Stimulated activated CD8-positive, alpha-beta memory T cell treated with anti-CD3 and anti-CD28 coated beads, Interleukin-7, amount 100 ng/mL, for 24 hours (primary cell): ENCODE measurements around the gene PSG5.
"Not testable (repeated sequence)": the region's sequence is repeated elsewhere in the genome, so short reads cannot be mapped to it uniquely, and the experiment has no call there.

Experiments used
- DNase-seq: peaks from one replicate; pipeline ENCODE4 v3.0.0-alpha.2; 2020; ENCODE audit warnings: low read depth

PSG5 gene

DNA sequence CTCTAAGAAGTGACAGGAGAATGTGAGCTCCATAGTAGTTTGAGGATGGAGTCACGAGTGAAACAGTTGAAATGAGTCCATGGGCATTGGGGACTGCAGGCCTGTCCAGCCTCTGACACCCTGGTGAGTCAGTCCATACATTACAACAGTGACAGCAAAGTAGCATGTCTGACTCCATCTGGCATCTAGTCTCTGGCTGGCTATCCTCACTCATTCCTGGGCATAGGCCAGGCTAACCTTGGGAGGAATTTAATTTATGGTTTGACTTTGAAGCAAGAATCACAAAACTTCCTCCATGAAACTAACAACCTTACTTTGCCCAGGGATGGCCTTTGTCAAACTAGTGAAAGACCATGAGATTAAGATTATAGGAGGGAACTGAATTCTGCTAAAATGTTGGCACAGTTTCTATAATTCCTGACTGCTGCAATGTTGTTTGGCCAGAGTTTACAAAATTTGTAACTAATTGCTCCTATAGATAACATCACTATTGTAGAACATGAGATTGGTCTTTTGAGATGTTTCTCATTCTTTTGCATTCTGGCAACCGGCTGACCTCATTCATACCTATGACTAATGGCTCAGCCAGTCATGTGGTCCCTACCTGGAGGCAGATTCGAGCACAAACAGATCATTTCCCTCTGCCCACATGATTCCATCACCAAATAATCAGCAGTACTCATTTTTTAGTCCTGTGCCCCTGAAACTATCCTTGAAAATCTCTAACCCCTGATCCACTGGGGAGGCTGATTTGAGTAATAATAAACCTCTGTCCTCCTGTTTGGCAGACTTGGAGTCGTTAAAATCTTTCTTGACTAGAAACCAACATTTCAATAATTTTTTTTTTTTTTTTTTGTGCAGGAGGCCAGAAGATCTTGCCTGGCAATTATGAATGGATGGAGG, 4.2 kb downstream of the PSG5 start:
- not testable (repeated sequence) for DNase-seq

GRCh38 chr19:43179569-43180147, 6.7 kb downstream of the PSG5 start:
- DNase-seq: not testable (repeated sequence)

DNA sequence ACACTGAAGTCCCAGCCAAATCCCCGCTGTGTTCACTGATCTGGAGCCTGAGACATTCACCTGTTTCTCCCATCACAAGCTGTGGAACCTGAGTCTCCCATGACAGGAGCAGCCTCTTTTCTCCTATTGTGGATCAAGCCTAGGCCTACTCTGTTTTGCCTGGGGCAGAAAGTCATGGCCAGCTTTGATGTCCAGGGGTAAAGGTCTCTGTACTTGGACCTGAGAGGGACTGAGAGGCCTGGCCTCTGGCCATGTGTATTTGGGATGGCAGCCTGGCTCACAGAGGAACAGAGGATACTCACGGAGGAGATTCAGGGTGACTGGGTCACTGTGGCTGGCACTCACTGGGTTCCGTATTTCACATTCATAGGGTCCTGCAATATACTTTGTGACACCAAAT, 7.8 kb downstream of the PSG5 start:
- not testable (repeated sequence) for DNase-seq

- DNase-seq: not testable (repeated sequence)
Measured at GRCh38 chr19:43165906-43166305, 20.4 kb downstream of the PSG5 start.

- DNase-seq: not testable (repeated sequence)
Measured at GRCh38 chr19:43163135-43163534, 23.2 kb downstream of the PSG5 start.

DNA sequence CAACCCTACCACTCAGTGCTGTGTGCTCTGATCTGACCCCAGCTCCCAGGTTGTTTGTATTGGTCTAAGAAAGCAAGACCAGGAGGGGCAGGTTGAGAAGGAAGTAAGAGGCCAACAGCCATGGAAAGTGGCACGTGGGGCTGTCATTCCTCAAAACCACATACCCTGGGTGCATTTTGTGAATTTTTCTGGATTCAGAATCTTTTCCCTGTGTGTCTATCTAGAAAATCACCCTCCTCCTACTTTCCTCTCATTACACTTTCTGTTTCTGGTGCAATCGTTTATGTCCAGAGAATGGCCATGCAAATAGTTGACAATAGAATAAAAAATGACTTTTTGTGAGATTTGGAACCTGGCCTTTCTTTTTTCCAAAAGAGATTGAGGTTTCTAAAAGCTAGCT, 24.1 kb downstream of the PSG5 start:
- not testable (repeated sequence) for DNase-seq

GRCh38 chr19:43152214-43152613, 34.1 kb downstream of the PSG5 start:
- no peak for DNase-seq

- not testable (repeated sequence) for DNase-seq
Measured at GRCh38 chr19:43149788-43150187, 36.5 kb downstream of the PSG5 start.

- DNase-seq: no peak
Measured at GRCh38 chr19:43148233-43148632, 38.1 kb downstream of the PSG5 start.

DNA sequence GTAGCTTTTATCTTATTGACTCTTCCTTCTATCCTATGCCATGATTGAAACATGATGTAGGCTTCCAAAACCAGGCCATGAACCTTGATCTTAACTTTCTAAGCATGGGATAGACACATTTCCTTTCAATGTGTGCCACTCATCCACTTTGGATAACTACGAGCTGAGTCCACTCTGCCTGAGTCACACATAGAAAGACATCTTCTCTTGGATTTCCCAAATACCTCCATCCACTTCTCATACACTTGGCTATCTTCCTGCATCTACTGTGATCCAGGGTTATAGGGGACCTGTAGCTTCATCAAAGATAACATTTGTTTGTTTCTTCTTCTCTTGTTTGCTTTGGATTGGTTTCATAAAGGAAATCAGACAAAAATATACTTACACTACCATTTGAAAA, 44.6 kb downstream of the PSG5 start:
- DNase-seq: not testable (repeated sequence)

DNA sequence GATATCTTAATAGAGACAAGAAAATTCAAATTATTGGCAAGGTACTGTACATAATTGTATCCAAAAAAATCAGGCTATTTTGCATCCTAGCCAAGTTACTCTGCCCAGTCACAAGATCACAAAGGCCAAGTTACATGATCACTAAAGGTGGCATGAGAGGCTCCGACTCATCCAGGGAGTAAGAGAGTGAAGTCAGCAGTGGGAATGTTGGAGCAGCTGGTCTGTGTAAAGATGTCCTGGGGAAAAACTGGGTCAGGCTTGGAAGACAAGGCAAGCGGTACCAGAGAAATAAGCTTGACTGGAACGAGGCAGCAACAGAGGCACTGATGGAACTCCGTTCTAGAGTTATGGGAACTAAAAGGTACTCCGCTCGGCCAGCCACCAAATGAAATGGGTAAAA, 53.6 kb downstream of the PSG5 start:
- DNase-seq: no peak

- DNase-seq: not testable (repeated sequence)
Measured at GRCh38 chr19:43131281-43131842, 55.0 kb downstream of the PSG5 start.

GRCh38 chr19:43129197-43129596, 57.1 kb downstream of the PSG5 start:
- not testable (repeated sequence) for DNase-seq

DNA sequence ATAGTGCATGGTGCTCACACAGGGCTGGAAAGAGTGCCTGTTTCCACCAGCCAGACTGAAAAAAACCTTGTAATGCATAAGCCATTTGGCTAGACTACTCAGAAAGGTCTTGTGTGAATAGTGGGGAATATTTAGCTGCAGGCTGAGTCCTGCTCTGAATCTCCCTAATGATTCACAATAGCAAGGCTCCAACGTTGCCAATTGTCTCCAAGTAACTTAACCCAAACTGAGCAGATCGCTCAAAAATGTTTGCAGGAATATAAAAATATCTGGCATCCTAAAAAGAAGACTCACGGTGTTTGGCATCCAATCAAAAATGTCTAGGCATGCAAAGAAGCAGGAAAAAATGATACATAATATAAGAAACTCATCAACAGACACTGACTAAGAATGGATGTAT, 59.0 kb downstream of the PSG5 start:
- DNase-seq: not testable (repeated sequence)

- DNase-seq: no peak
Measured at GRCh38 chr19:43126720-43127119, 59.6 kb downstream of the PSG5 start.

DNA sequence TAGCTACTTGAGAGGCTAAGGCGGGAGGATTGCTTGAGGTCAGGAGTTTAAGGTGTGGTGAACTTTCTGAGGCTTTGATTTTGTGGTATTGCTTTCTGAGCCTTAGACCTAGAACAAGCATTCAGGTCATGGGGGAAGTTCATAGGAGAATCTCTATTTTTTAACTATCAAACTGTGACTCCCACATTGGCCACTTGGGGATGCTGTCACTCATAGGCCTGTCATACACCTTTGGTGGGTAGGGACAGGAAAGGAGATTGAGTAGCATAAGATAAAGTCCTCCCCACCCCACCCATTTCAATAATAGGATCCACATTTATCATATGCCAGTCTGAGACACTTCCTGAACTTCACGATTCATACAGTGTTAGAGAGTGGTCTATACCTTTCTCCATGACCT, 62.0 kb downstream of the PSG5 start:
- DNase-seq: no peak

- DNase-seq: not testable (repeated sequence)
Measured at GRCh38 chr19:43120433-43121026, 65.8 kb downstream of the PSG5 start.

GRCh38 chr19:43119526-43119925, 66.8 kb downstream of the PSG5 start:
- not testable (repeated sequence) for DNase-seq
